ENCODE data around the gene TP53I3. TPM values are rescaled to one million over a fixed set of nuclear protein-coding genes. Genes with fewer than 3 reads are reported as not detected.
A peak's percentile ranks its signal among the peaks of the same experiment; 100 is the strongest.
"Not testable (repeated sequence)": the region's sequence is repeated elsewhere in the genome, so short reads cannot be mapped to it uniquely, and the experiment has no call there.

Gene TP53I3
- polyA plus RNA-seq, 4 donors = 32.2 to 420 (median 184) TPM

- H3K4me3 ChIP-seq (ENCODE audit: low read depth in 1 of 3, low read length in 3 of 3) = peak within 1 kb of the TSS; percentile 64 to 80 (median 67)
- H3K36me3 ChIP-seq (ENCODE audit: control insufficient read depth in 3 of 3, insufficient read depth in 2 of 3, low read depth in 1 of 3, low read length in 3 of 3) = no peaks in the 10 kb centered on the region
- WGBS, 3 donors = 0 to 1% (median 0%) methylated on average over 36 to 38 of the region's 38 CpGs
- H3K9me3 ChIP-seq (ENCODE audit: control insufficient read depth in 2 of 2, insufficient read depth in 1 of 2, low read depth in 1 of 2, low read length in 1 of 2) = no peaks in the 10 kb centered on the region
- peak within 1 kb of the TSS; percentile 30 to 55 (median 37) for H3K27ac ChIP-seq (ENCODE audit: low read depth in 1 of 3, low read length in 2 of 3)
- FAIRE-seq (no peak), DNase-seq (peak; percentile 95 to 99)
- peaks cover 0 to 21% (median 0%) of the 10 kb centered on the region in 3 donors for H3K27me3 ChIP-seq (ENCODE audit: control insufficient read depth in 3 of 3, insufficient read depth in 3 of 3, low read length in 3 of 3)
- peaks cover 0 to 23% (median 14%) of the 10 kb centered on the region in 3 donors for H3K4me1 ChIP-seq (ENCODE audit: control insufficient read depth in 3 of 3, insufficient read depth in 2 of 3, low read depth in 1 of 3, low read length in 2 of 3)
Observed at GRCh38 chr2:24046930-24047702, 37.5 kb downstream of the TP53I3 start, which contains the start of gene WDCP. Gene WDCP, minus strand, starts transcription at chr2:24047391. Its CDS starts 7,897 bp downstream, at chr2:24039494.

GRCh38 chr2:24046599-24046929 is 38.1 kb downstream of the TP53I3 start:
- H3K36me3 ChIP-seq (ENCODE audit: control insufficient read depth in 3 of 3, insufficient read depth in 2 of 3, low read depth in 1 of 3, low read length in 3 of 3) = no peaks in the 10 kb centered on the region
- H3K4me3 ChIP-seq (ENCODE audit: low read depth in 1 of 3, low read length in 3 of 3) = peak overlapping the region; percentile 64 to 80 (median 67)
- no peaks in the 10 kb centered on the region for H3K9me3 ChIP-seq (ENCODE audit: control insufficient read depth in 2 of 2, insufficient read depth in 1 of 2, low read depth in 1 of 2, low read length in 1 of 2)
- H3K4me1 ChIP-seq (ENCODE audit: control insufficient read depth in 3 of 3, insufficient read depth in 2 of 3, low read depth in 1 of 3, low read length in 2 of 3) = peaks cover 0 to 23% (median 14%) of the 10 kb centered on the region in 3 donors
- no peak for DNase-seq
- H3K27ac ChIP-seq (ENCODE audit: low read depth in 1 of 3, low read length in 2 of 3) = no peak overlapping the region
- peaks cover 0 to 21% (median 0%) of the 10 kb centered on the region in 3 donors for H3K27me3 ChIP-seq (ENCODE audit: control insufficient read depth in 3 of 3, insufficient read depth in 3 of 3, low read length in 3 of 3)
- 0 to 2% (median 1%) methylated on average over 2 of the region's 2 CpGs for WGBS, 3 donors
- no peak for FAIRE-seq

DNA sequence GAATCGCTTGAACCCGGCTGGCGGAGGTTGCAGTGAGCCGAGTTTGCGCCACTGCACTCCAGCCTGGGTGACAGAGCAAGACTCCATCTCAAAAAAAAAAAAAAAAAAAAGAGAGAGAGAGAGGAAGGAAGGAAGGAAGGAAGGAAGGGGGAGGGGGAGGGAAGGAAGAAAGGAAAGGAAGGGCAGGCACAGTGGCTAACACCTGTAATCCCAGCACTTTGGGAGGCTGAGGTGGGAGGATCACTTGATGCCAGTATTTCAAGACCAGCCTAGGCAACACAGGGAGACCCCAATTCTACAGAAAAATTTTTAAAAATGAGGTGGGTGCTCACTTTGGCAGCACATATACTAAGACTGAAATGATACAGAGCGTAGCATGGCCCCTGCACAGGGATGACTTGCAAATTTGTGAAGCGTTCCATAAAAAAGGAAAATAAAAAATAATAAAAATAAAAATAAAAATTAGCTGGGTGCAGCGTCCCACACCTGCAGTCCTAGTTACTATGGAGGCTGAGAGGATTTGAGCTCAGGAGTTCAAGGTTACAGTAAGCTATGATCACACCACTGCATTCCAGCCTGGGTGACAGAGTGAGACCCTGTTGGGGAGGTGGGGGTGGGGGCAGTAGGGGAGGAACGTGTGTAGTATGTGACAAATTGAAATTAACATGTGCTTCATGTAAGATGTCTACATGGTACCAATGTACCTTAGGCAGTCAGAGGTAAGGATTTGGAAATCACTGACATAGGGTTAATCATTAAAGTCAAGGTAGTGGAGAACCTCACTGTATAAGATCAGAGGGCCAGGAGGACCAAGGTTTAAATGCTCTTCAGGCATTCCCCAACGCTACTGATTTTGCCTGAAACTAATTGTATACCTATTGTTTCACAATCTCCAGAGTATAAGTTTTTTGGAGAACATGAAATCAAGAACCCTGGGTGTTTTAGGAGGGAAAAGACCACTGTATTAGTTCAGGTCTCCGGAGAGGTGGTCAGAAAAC is 38.8 kb downstream of the TP53I3 start:
- peaks cover 0 to 21% (median 0%) of the 10 kb centered on the region in 3 donors for H3K27me3 ChIP-seq (ENCODE audit: control insufficient read depth in 3 of 3, insufficient read depth in 3 of 3, low read length in 3 of 3)
- H3K4me1 ChIP-seq (ENCODE audit: control insufficient read depth in 3 of 3, insufficient read depth in 2 of 3, low read depth in 1 of 3, low read length in 2 of 3) = peaks cover 0 to 23% (median 14%) of the 10 kb centered on the region in 3 donors
- DNase-seq (peak; percentile 32 to 44), FAIRE-seq (no peak)
- no peak overlapping the region for H3K27ac ChIP-seq (ENCODE audit: low read depth in 1 of 3, low read length in 2 of 3)
- H3K9me3 ChIP-seq (ENCODE audit: control insufficient read depth in 2 of 2, insufficient read depth in 1 of 2, low read depth in 1 of 2, low read length in 1 of 2) = no peaks in the 10 kb centered on the region
- WGBS, 3 donors = 75 to 82% (median 80%) methylated on average over 11 of the region's 11 CpGs
- H3K36me3 ChIP-seq (ENCODE audit: control insufficient read depth in 3 of 3, insufficient read depth in 2 of 3, low read depth in 1 of 3, low read length in 3 of 3) = no peaks in the 10 kb centered on the region
- H3K4me3 ChIP-seq (ENCODE audit: low read depth in 1 of 3, low read length in 3 of 3) = peak overlapping the region in 1 of 3 donors; percentile 80

GRCh38 chr2:24043133-24043532 is 41.5 kb downstream of the TP53I3 start:
- WGBS, 3 donors = 96 to 97% (median 97%) methylated on average over 6 of the region's 6 CpGs
- not testable (repeated sequence) for H3K27me3 ChIP-seq (ENCODE audit: control insufficient read depth in 3 of 3, insufficient read depth in 3 of 3, low read length in 3 of 3); H3K36me3 ChIP-seq (ENCODE audit: control insufficient read depth in 3 of 3, insufficient read depth in 2 of 3, low read depth in 1 of 3, low read length in 3 of 3); H3K27ac ChIP-seq (ENCODE audit: low read depth in 1 of 3, low read length in 2 of 3); H3K4me3 ChIP-seq (ENCODE audit: low read depth in 1 of 3, low read length in 3 of 3); H3K9me3 ChIP-seq (ENCODE audit: control insufficient read depth in 2 of 2, insufficient read depth in 1 of 2, low read depth in 1 of 2, low read length in 1 of 2); FAIRE-seq; DNase-seq
- peaks cover 0 to 11% (median 7%) of the 10 kb centered on the region in 3 donors for H3K4me1 ChIP-seq (ENCODE audit: control insufficient read depth in 3 of 3, insufficient read depth in 2 of 3, low read depth in 1 of 3, low read length in 2 of 3)

- WGBS, 3 donors = 83 to 98% (median 93%) methylated on average over 4 of the region's 4 CpGs
- H3K9me3 ChIP-seq (ENCODE audit: control insufficient read depth in 2 of 2, insufficient read depth in 1 of 2, low read depth in 1 of 2, low read length in 1 of 2) = no peaks in the 10 kb centered on the region
- H3K27me3 ChIP-seq (ENCODE audit: control insufficient read depth in 3 of 3, insufficient read depth in 3 of 3, low read length in 3 of 3) = no peaks in the 10 kb centered on the region
- no peak overlapping the region for H3K27ac ChIP-seq (ENCODE audit: low read depth in 1 of 3, low read length in 2 of 3)
- no peak for DNase-seq
- H3K36me3 ChIP-seq (ENCODE audit: control insufficient read depth in 3 of 3, insufficient read depth in 2 of 3, low read depth in 1 of 3, low read length in 3 of 3) = peaks cover 6 to 14% (median 13%) of the 10 kb centered on the region in 3 donors
- no peak for FAIRE-seq
- no peak overlapping the region for H3K4me3 ChIP-seq (ENCODE audit: low read depth in 1 of 3, low read length in 3 of 3)
- H3K4me1 ChIP-seq (ENCODE audit: control insufficient read depth in 3 of 3, insufficient read depth in 2 of 3, low read depth in 1 of 3, low read length in 2 of 3) = no peaks in the 10 kb centered on the region
Observed at GRCh38 chr2:24040511-24040910, 44.1 kb downstream of the TP53I3 start.

DNA sequence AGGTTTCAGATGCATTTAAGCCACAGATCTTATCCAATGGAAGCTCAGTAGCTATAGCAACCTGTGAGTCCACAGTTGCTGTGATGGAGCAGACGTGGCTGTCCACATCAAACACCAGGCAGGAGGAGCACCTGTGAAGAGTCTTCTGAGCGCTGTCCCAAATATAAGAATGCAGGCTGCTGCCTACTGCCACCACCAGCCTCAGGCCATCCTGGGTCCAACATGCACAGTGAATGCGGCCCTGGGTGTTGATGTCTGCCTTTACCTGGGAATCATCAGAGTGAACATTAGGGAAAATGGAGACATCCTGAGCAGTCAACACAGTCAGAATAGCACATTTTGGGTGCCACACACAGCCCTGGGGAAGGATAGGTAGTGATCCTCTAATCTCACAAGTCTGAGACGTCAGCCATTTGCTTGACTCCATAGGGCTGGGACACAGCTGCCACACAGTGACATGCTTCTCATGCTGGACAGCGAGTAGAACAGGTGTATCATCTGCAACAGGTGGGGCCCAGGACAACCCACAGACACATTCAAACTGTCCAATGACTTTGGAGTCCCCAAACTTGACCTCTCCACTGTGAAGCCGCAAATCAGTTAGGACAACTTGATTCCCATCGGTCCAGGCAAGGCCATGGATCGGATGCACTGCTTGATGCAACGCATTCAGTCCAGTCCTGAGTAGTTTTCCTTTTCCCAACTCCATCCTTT is 45.7 kb downstream of the TP53I3 start:
- Histone ChIP-seq H3K4me3 (ENCODE audit: low read depth in 1 of 3, low read length in 3 of 3) (no peak overlapping the region), H3K27ac (ENCODE audit: low read depth in 1 of 3, low read length in 2 of 3) (no peak overlapping the region), H3K9me3 (ENCODE audit: control insufficient read depth in 2 of 2, insufficient read depth in 1 of 2, low read depth in 1 of 2, low read length in 1 of 2) (no peaks in the 10 kb centered on the region), H3K27me3 (ENCODE audit: control insufficient read depth in 3 of 3, insufficient read depth in 3 of 3, low read length in 3 of 3) (no peaks in the 10 kb centered on the region), H3K36me3 (ENCODE audit: control insufficient read depth in 3 of 3, insufficient read depth in 2 of 3, low read depth in 1 of 3, low read length in 3 of 3) (peaks cover 6 to 15% (median 14%) of the 10 kb centered on the region in 3 donors), H3K4me1 (ENCODE audit: control insufficient read depth in 3 of 3, insufficient read depth in 2 of 3, low read depth in 1 of 3, low read length in 2 of 3) (no peaks in the 10 kb centered on the region)
- FAIRE-seq = no peak
- DNase-seq = no peak
- 91 to 98% (median 95%) methylated on average over 9 of the region's 9 CpGs for WGBS, 3 donors

All from small intestine (tissue), 7 donors.